HCT116 (cell line): Measurements from ENCODE around the gene NEDD4. TPM values are rescaled to one million over a fixed set of nuclear protein-coding genes. Genes with fewer than 3 reads are reported as not detected.

ENCODE experiments used
- ATAC-seq: fragments of 200-7000 bp; cut with Tn5 transposase; 2 replicates; pipeline ENCODE4 v1.9.1; 2020; ENCODE audit warnings: mild to moderate bottlenecking, moderate library complexity
- BruUV-seq: library from RNA; stranded (reverse); fragments of 400-500 nt; replicated peaks from 2 replicates; lab custom pipeline; 2021; lab: Mats Ljungman, UMichigan
- CTCF ChIA-PET: fragments of 300-600 bp; sonication (Branson Sonifier 250); formaldehyde crosslinking; loops from one replicate; lab custom pipeline; 2021; ENCODE audit warnings: antibody characterized with exemption; lab: Charles Lee
- POLR2A ChIA-PET: fragments of 300-600, 350-600 bp; sonication (Branson Sonifier 250); formaldehyde crosslinking; loops from one replicate; lab custom pipeline; 2021; ENCODE audit warnings: antibody characterized with exemption; lab: Charles Lee
- RAD21 ChIA-PET, 2 experiments: fragments of 300-600 bp; sonication (Branson Sonifier 250); formaldehyde crosslinking; loops; one replicate each; lab custom pipeline; 2023; ENCODE audit warnings: low total read pairs in 2 of 2; ENCODE audit not compliant: uncharacterized antibody in 2 of 2, unreplicated experiment in 2 of 2, low non-redundant PET in 1 of 2; lab: Charles Lee
- DNase-seq: peaks from one replicate; pipeline ENCODE4 v3.0.0-alpha.2; 2010; ENCODE audit warnings: low read depth, low spot score
- H2AFZ ChIP-seq: fragments of 200-600 bp; shearing (Covaris generic), sonication (generic); 2 replicates; pipeline ENCODE4 v1.6.1; 2017; ENCODE audit warnings: low read depth, mixed run types, mixed read lengths, antibody characterized with exemption, low read length; ENCODE audit not compliant: poor library complexity, severe bottlenecking
- H3K27ac ChIP-seq: 2 replicates; pipeline ENCODE4 v1.5.1; 2012; ENCODE audit warnings: low read depth, low read length
- H3K27me3 ChIP-seq: fragments of 200-600 bp; sonication (generic); 2 replicates; pipeline ENCODE4 v1.6.1; 2016; ENCODE audit warnings: mixed run types, low read length, mixed read lengths; ENCODE audit not compliant: insufficient read depth
- H3K36me3 ChIP-seq, 2 experiments: fragments of 200-500 bp in 1 of 2; fragments of 200-600 bp in 1 of 2; sonication (Bioruptor generic) in 1 of 2; sonication (generic) in 1 of 2; 2 replicates each; pipeline versions ENCODE4 v1.5.1 to v1.6.1; 2014 to 2016; ENCODE audit warnings: low read length in 2 of 2, inconsistent platforms in 1 of 2, mixed read lengths in 1 of 2, mixed run types in 1 of 2; ENCODE audit not compliant: insufficient read depth in 2 of 2, control insufficient read depth in 1 of 2
- H3K4me1 ChIP-seq, 2 experiments: fragments of 200-600 bp in 1 of 2; sonication (generic) in 1 of 2; 2 replicates each; pipeline versions ENCODE4 v1.5.1 to v1.6.1; 2012 to 2017; ENCODE audit warnings: low read length in 2 of 2, inconsistent platforms in 1 of 2, mild to moderate bottlenecking in 1 of 2, mixed read lengths in 1 of 2, mixed run types in 1 of 2, moderate library complexity in 1 of 2; ENCODE audit not compliant: insufficient read depth in 2 of 2, control insufficient read depth in 1 of 2
- H3K4me2 ChIP-seq: fragments of 200-600 bp; sonication (generic); 2 replicates; pipeline ENCODE4 v1.6.1; 2017; ENCODE audit warnings: mixed run types, low read length, mixed read lengths
- H3K4me3 ChIP-seq, 2 experiments: fragments of 200-600 bp in 1 of 2; sonication (generic) in 1 of 2; replicated peaks in 1 of 2; 2 replicates each; pipeline ENCODE4 v1.5.1; 2011 to 2016; ENCODE audit warnings: low read length in 2 of 2, control low read depth in 1 of 2, low read depth in 1 of 2, mild to moderate bottlenecking in 1 of 2, mixed read lengths in 1 of 2, mixed run types in 1 of 2
- H3K79me2 ChIP-seq: fragments of 200-600 bp; sonication (generic); 2 replicates; pipeline ENCODE4 v1.6.1; 2017; ENCODE audit warnings: mild to moderate bottlenecking, mixed run types, low read length, moderate library complexity, mixed read lengths; ENCODE audit not compliant: insufficient read depth
- H3K9ac ChIP-seq: fragments of 200-600 bp; sonication (generic); 2 replicates; pipeline ENCODE4 v1.6.1; 2016; ENCODE audit warnings: low read length, mixed read lengths
- H3K9me2 ChIP-seq: fragments of 200-600 bp; sonication (generic), shearing (Covaris generic); 2 replicates; pipeline ENCODE4 v1.6.1; 2017; ENCODE audit warnings: mixed run types, mild to moderate bottlenecking, moderate library complexity; ENCODE audit not compliant: insufficient read depth
- H3K9me3 ChIP-seq, 2 experiments: fragments of 200-500 bp in 1 of 2; fragments of 200-600 bp in 1 of 2; sonication (Bioruptor generic) in 1 of 2; sonication (generic) in 1 of 2; 2 replicates each; pipeline ENCODE4 v1.6.1; 2014 to 2017; ENCODE audit warnings: low read length in 2 of 2, mixed read lengths in 2 of 2, inconsistent platforms in 1 of 2, low read depth in 1 of 2, mild to moderate bottlenecking in 1 of 2, mixed run types in 1 of 2, moderate library complexity in 1 of 2; ENCODE audit not compliant: control insufficient read depth in 1 of 2, insufficient read depth in 1 of 2
- H4K20me1 ChIP-seq: fragments of 200-600 bp; sonication (generic), shearing (Covaris generic); 2 replicates; pipeline ENCODE4 v1.6.1; 2017; ENCODE audit warnings: mixed run types, mild to moderate bottlenecking, moderate library complexity; ENCODE audit not compliant: insufficient read depth
- ATF3 ChIP-seq: IDR thresholded peaks from 2 replicates; pipeline ENCODE4 v1.6.1; 2012
- CBX3 ChIP-seq: IDR thresholded peaks from 2 replicates; pipeline ENCODE4 v1.6.1; 2012; ENCODE audit warnings: low read depth
- CTCF ChIP-seq, 3 experiments: fragments of 200-600 bp in 1 of 3; sonication (generic) in 1 of 3; IDR thresholded peaks in 2 of 3; conservative IDR thresholded peaks in 1 of 3; 2 replicates each; pipeline ENCODE4 v1.5.1; 2012 to 2017; ENCODE audit warnings: low read depth in 2 of 3, low read length in 2 of 3, antibody characterized with exemption in 1 of 3, borderline replicate concordance in 1 of 3, control low read depth in 1 of 3, mild to moderate bottlenecking in 1 of 3, mixed read lengths in 1 of 3, mixed run types in 1 of 3, moderate library complexity in 1 of 3; ENCODE audit not compliant: insufficient read depth in 1 of 3
- EGR1 ChIP-seq: IDR thresholded peaks from 2 replicates; pipeline ENCODE4 v1.6.1; 2012; ENCODE audit warnings: low read depth
- ELF1 ChIP-seq: IDR thresholded peaks from 2 replicates; pipeline ENCODE4 v1.6.1; 2012; ENCODE audit warnings: low read depth, borderline replicate concordance
- EZH2phosphoT487 ChIP-seq: fragments of 200-600 bp; IDR thresholded peaks from 2 replicates; pipeline ENCODE4 v1.6.1; 2018; ENCODE audit warnings: antibody characterized with exemption, borderline replicate concordance
- JUND ChIP-seq: IDR thresholded peaks from 2 replicates; pipeline ENCODE4 v1.6.1; 2012
- POLR2A ChIP-seq: IDR thresholded peaks from 2 replicates; pipeline ENCODE4 v1.7.0; 2011; ENCODE audit warnings: borderline replicate concordance; ENCODE audit not compliant: insufficient read depth, insufficient read length; ENCODE audit errors: extremely low read depth
- POLR2AphosphoS5 ChIP-seq: IDR thresholded peaks from 2 replicates; pipeline ENCODE4 v1.6.1; 2011; ENCODE audit warnings: mild to moderate bottlenecking, low read depth, low read length, moderate library complexity
- SIN3A ChIP-seq: IDR thresholded peaks from 2 replicates; pipeline ENCODE4 v1.6.1; 2012; ENCODE audit warnings: low read depth
- YY1 ChIP-seq: IDR thresholded peaks from 2 replicates; pipeline ENCODE4 v1.6.1; 2011; ENCODE audit warnings: low read length, low read depth, moderate library complexity, mild to moderate bottlenecking; ENCODE audit not compliant: insufficient replicate concordance; ENCODE audit errors: extremely low read depth
- ZBTB33 ChIP-seq: IDR thresholded peaks from 2 replicates; pipeline ENCODE4 v1.6.1; 2011; ENCODE audit warnings: mild to moderate bottlenecking, low read length, moderate library complexity; ENCODE audit not compliant: insufficient replicate concordance; ENCODE audit errors: extremely low read depth
- ZNF274 ChIP-seq: fragments of 200-500 bp; sonication (Bioruptor generic); IDR thresholded peaks from 2 replicates; pipeline ENCODE4 v1.6.1; 2014; ENCODE audit warnings: mild to moderate bottlenecking, low read depth, low read length, inconsistent platforms
- intact Hi-C: fragments of 100-400 bp; cut with micrococcal nuclease; formaldehyde crosslinking; loops from 2 replicates; pipeline ENCODE4 v1.10.0; 2022
- total RNA-seq: library from RNA; stranded (reverse); gene quantifications from one replicate; pipeline ENCODE4 v1.2.1, GENCODE V29; 2021; ENCODE audit not compliant: unreplicated experiment
- TF ChIP-seq, protein P1 (sequence below): IDR thresholded peaks from 2 replicates; pipeline ENCODE4 v1.6.1; 2012

Gene NEDD4
- total RNA-seq, 1 experiment from 2014 or later, result 13.7 TPM

DNA sequence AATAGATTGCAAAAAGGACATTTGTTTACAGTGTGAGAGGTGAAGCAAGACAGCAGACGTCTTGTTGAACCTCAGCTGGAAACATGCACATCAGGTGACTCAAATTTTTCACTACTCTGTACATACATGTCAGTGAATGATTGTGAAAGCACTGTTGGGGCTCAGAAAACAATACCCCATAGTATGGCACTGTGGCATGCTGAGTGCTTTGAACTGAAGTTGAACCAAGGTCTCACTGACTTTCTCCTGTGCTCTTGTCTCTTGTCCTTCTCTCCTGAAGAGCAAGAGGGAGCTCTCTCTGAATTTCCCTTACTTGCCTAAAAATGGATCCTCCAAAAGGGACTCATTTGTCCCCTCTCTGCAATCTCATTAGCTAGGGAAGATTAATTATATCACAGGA, 24.5 kb upstream of the NEDD4 start:
- no peak overlapping the region for H3K9ac ChIP-seq
- no peaks in the 10 kb centered on the region for H3K79me2 ChIP-seq
- no TSS peak for BruUV-seq
- no peaks in the 10 kb centered on the region for H4K20me1 ChIP-seq
- no peaks in the 10 kb centered on the region for H3K9me2 ChIP-seq
- ChIA-PET CTCF (interaction anchor here (0.5 to 1.3 kb wide), 3 partner anchors 10 to 246 kb away, joined by 4 to 6 read pairs (median 4); no protein-coding TSS in a partner anchor), POLR2A (no interaction called here), RAD21 (interaction anchor here in 1 of 2 experiments (0.6 kb wide), 1 partner anchor 291 kb away, joined by 4 read pairs; no protein-coding TSS in a partner anchor)
- TF ChIP-seq ATF3 (no peak), CTCF (IDR thresholded peaks at IDR 0.05 in 2 of 3, conservative IDR thresholded peaks at IDR 0.05 in 1 of 3; ENCODE audit: borderline replicate concordance in 1 of 3, insufficient read depth in 1 of 3, low read depth in 2 of 3, low read length in 2 of 3) (peak in 1 of 3 experiments; percentile 17; a peak in 1 of 6 replicates)
- no peaks in the 10 kb centered on the region for H3K36me3 ChIP-seq
- H3K4me1 ChIP-seq, result peaks cover 2 to 9% of the 10 kb centered on the region in 2 experiments; a peak in 2 of 4 replicates
- H3K27me3 ChIP-seq, result no peaks in the 10 kb centered on the region
- DNase-seq (no peak), ATAC-seq (no peak)
- no peak overlapping the region for H3K4me2 ChIP-seq
- intact Hi-C loops, result no loop called here
- H3K27ac ChIP-seq, result no peak overlapping the region
- H2AFZ ChIP-seq, result no peak overlapping the region
- no peak overlapping the region for H3K4me3 ChIP-seq
- H3K9me3 ChIP-seq, result no peaks in the 10 kb centered on the region; a peak in 1 of 4 replicates

GRCh38 chr15:56017511-56017910, 24.1 kb upstream of the NEDD4 start:
- Histone ChIP-seq H3K36me3 (no peaks in the 10 kb centered on the region), H3K4me1 (peaks cover 2 to 9% of the 10 kb centered on the region in 2 experiments; a peak in 2 of 4 replicates), H3K27me3 (no peaks in the 10 kb centered on the region), H2AFZ (no peak overlapping the region), H3K4me3 (no peak overlapping the region), H3K4me2 (no peak overlapping the region), H3K9ac (no peak overlapping the region), H3K27ac (no peak overlapping the region), H4K20me1 (no peaks in the 10 kb centered on the region), H3K9me2 (no peaks in the 10 kb centered on the region), H3K9me3 (no peaks in the 10 kb centered on the region; a peak in 1 of 4 replicates), H3K79me2 (no peaks in the 10 kb centered on the region)
- ChIA-PET POLR2A (no interaction called here), CTCF (interaction anchor here (1.3 kb wide), 1 partner anchor 22 kb away, joined by 6 read pairs; no protein-coding TSS in a partner anchor), RAD21 (no interaction called here)
- ATAC-seq, result no peak
- BruUV-seq, result no TSS peak
- intact Hi-C loops, result no loop called here
- no peak for DNase-seq
- TF ChIP-seq ELF1 (no peak), EZH2phosphoT487 (no peak), CBX3 (no peak), EGR1 (no peak), POLR2A (no peak), ZNF274 (no peak), ZBTB33 (no peak), POLR2AphosphoS5 (no peak), YY1 (no peak), SIN3A (no peak), JUND (no peak)
- TF ChIP-seq, protein P1, sequence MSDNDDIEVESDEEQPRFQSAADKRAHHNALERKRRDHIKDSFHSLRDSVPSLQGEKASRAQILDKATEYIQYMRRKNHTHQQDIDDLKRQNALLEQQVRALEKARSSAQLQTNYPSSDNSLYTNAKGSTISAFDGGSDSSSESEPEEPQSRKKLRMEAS, result no peak
